CD1c-positive myeloid dendritic cell (primary cell): Measurements from ENCODE around the gene NDUFAF8.

Experiments
- DNase-seq: peaks from one replicate; pipeline ENCODE4 v3.0.0-alpha.2; 2016; ENCODE audit errors: extremely low spot score

NDUFAF8 gene

GRCh38 chr17:81274471-81274855 lies 35.3 kb downstream of the NDUFAF8 start:
- DNase-seq, result no peak

- DNase-seq, result no peak
Measured at GRCh38 chr17:81276781-81277180, 37.7 kb downstream of the NDUFAF8 start.

- no peak for DNase-seq
Measured at GRCh38 chr17:81277421-81277820, 38.3 kb downstream of the NDUFAF8 start.

GRCh38 chr17:81277946-81278693 lies 39.0 kb downstream of the NDUFAF8 start:
- no peak for DNase-seq

- DNase-seq, result no peak
Measured at GRCh38 chr17:81278831-81279230, 39.7 kb downstream of the NDUFAF8 start.

- DNase-seq, result no peak
Measured at GRCh38 chr17:81279278-81280275, 40.5 kb downstream of the NDUFAF8 start.

- DNase-seq, result no peak
Measured at GRCh38 chr17:81280571-81280970, 41.5 kb downstream of the NDUFAF8 start.

GRCh38 chr17:81282141-81282540 lies 43.0 kb downstream of the NDUFAF8 start:
- no peak for DNase-seq

- DNase-seq, result no peak
Measured at GRCh38 chr17:81282876-81283275, 43.8 kb downstream of the NDUFAF8 start.

GRCh38 chr17:81285179-81285878 lies 46.2 kb downstream of the NDUFAF8 start:
- DNase-seq, result peak; percentile 92

- no peak for DNase-seq
Measured at GRCh38 chr17:81285894-81286293, 46.8 kb downstream of the NDUFAF8 start.

GRCh38 chr17:81286491-81287145 lies 47.5 kb downstream of the NDUFAF8 start:
- no peak for DNase-seq

GRCh38 chr17:81287152-81287551 lies 48.0 kb downstream of the NDUFAF8 start:
- DNase-seq, result no peak

GRCh38 chr17:81287741-81288430 lies 48.8 kb downstream of the NDUFAF8 start:
- DNase-seq, result peak; percentile 39

GRCh38 chr17:81288715-81289114 lies 49.6 kb downstream of the NDUFAF8 start:
- no peak for DNase-seq

GRCh38 chr17:81289627-81290026 lies 50.5 kb downstream of the NDUFAF8 start:
- DNase-seq, result no peak

GRCh38 chr17:81290230-81290629 lies 51.1 kb downstream of the NDUFAF8 start:
- no peak for DNase-seq
